Fibroblast of the aortic adventitia (primary cell): Measurements from ENCODE around the gene CAV2. TPM values are rescaled to one million over a fixed set of nuclear protein-coding genes. Genes with fewer than 3 reads are reported as not detected.
A peak's percentile ranks its signal among the peaks of the same experiment; 100 is the strongest.

ENCODE experiments used
- DNase-seq: peaks from one replicate; pipeline ENCODE4 v3.0.0-alpha.2; 2010; ENCODE audit warnings: low read depth
- H3K4me3 ChIP-seq: 2 replicates; pipeline ENCODE4 v1.5.1; 2011; ENCODE audit warnings: low read depth, mild to moderate bottlenecking, control low read depth, low read length, moderate library complexity
- CTCF ChIP-seq: IDR thresholded peaks from 2 replicates; pipeline ENCODE4 v1.5.1; 2011; ENCODE audit warnings: mild to moderate bottlenecking, low read length, control low read depth, inconsistent platforms; ENCODE audit not compliant: insufficient read depth
- total RNA-seq: library from RNA; depleted of rRNA; stranded (reverse); fragments of >200 nt; gene quantifications from 2 replicates; pipeline ENCODE4 v1.2.3, GENCODE V29; 2012; ENCODE audit warnings: low replicate concordance

The CAV2 gene
- total RNA-seq, 1 donor, result 113 TPM

DNA sequence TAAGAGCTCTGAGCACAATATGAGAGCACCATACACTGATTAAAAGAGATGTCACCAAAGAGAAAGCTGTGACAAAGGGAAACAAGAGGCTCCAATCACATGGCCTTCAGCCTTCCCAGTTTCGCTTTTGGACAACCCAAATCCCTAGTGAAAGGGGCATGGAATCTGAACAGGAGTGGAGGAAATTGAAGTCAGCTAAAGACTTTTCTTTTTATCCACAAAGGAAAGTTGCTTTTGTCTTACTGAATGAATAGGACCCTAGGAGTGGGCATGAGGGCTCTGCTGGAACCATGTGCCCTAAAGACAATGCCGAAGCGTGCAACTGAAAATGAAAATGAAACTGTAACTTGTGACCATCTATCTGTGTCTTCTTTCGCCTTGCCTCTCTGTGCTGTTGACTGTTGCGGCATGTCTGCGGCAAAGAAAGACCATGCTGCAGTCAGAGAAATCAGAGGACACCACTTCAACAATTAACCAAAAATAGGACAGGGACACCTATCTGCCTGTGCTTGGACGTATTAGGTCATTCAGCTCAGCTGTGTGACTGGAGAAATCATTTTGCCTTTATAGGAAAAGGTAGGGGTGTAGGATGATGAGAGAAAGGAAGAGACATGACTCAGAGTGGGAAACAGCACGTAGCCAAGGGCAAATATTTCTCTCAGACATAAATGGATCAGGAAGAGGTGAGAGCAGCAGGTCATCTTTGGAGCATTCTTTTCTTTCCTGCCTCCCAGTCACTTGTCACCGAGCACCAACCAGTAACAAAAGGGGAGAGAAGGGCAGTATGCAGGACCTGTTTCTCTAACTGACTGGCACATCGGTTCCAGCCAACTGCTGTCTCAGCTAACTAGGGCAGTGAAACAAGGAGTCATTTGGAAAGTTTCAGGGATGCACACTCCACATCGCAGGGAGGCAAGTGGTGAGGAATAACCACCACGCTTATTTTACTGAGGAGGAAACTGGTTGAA is 12.3 kb downstream of the CAV2 start:
- DNase-seq, result no peak
- H3K4me3 ChIP-seq, result peak overlapping the region; percentile 3
- no peak for TF ChIP-seq CTCF

DNA sequence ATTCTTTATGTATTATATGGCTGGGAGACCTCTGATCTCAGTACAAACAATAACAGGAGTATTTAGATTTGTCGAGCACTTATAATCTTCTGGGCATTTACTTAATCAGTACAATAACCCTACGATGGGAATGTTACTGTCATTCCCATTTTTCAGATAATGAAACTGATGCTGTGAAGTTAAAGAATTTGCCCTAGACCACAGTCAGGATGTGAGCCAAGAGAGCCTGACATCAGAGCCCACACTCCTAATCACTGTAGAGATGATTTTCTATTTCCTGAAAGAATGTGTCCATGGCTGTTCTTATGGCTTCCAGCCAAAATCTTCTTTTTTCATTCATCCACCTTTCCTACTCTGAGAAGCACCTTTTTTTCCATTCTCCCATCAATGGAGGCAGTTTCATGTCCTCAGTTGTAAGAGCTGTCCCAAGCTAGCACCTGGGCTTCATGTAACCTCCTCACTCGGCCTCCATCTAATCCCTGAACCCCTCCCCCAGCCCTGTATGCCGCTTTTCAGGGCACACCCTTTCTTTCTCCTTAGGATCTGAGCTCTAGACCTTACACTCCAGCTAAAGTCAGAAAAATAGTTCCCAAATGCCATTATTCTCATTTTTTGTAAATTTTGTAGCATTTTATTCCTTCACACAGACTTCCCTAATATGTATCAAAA is 13.1 kb downstream of the CAV2 start:
- H3K4me3 ChIP-seq, result no peak overlapping the region
- DNase-seq, result peak; percentile 51
- no peak for TF ChIP-seq CTCF

DNA sequence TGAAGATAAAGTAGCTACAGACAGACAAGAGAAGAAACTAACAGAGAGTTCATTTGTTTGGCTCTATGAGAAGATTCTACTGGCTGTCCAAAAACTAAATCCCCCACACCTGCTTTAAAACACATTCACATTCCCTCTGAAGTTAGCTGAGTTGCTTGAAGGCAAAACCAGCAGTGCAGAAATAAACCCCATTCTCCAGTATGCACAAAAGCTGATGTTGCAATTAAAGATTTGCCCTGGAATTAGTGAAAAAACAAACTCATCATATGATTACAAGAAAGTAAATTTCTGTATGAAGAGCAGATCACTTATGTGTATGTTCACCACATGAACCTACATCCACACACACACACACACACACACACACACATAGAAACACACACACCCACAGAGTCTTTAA is 16.0 kb downstream of the CAV2 start:
- no peak for DNase-seq
- no peak overlapping the region for H3K4me3 ChIP-seq
- TF ChIP-seq CTCF, result no peak

GRCh38 chr7:116516324-116516723 is 16.8 kb downstream of the CAV2 start:
- no peak for TF ChIP-seq CTCF
- no peak for DNase-seq
- H3K4me3 ChIP-seq, result no peak overlapping the region

- no peak for TF ChIP-seq CTCF
- no peak for DNase-seq
Observed at GRCh38 chr7:116517626-116518025, 18.1 kb downstream of the CAV2 start.

GRCh38 chr7:116518961-116519360 is 19.4 kb downstream of the CAV2 start:
- TF ChIP-seq CTCF, result no peak
- H3K4me3 ChIP-seq, result no peak overlapping the region
- DNase-seq, result no peak

More at GRCh38 chr7:116517626-116518025, 18.1 kb downstream of the CAV2 start:
- no peak overlapping the region for H3K4me3 ChIP-seq
